B cell (primary cell): ENCODE results near the gene UTY. TPM values are rescaled to one million over a fixed set of nuclear protein-coding genes. Genes with fewer than 3 reads are reported as not detected.

Experiments
- ATAC-seq: fragments of 200-7000 bp; cut with Tn5 transposase; one replicate; pipeline ENCODE4 v1.10.0; 2021; ENCODE audit warnings: low read depth, mild to moderate bottlenecking, moderate number of reproducible peaks, moderate library complexity
- CTCF ChIA-PET: fragments of 350-600 bp; sonication (Branson Sonifier 250); formaldehyde crosslinking; loops from one replicate; lab custom pipeline; 2021; ENCODE audit warnings: antibody characterized with exemption, inconsistent platforms; lab: Charles Lee
- POLR2A ChIA-PET: fragments of 350-600 bp; sonication (Branson Sonifier 250); formaldehyde crosslinking; loops from one replicate; lab custom pipeline; 2021; ENCODE audit warnings: antibody characterized with exemption; lab: Charles Lee
- DNase-seq: peaks from one replicate; pipeline ENCODE4 v3.0.0; 2013
- H2AFZ ChIP-seq: 2 replicates; pipeline ENCODE4 v1.6.1; 2012; ENCODE audit warnings: mild to moderate bottlenecking, low read depth, low read length; ENCODE audit not compliant: insufficient read depth, poor library complexity, severe bottlenecking
- H3K27ac ChIP-seq, 2 donors: 1 replicate in 1 of 2; 2 replicates in 1 of 2; pipeline ENCODE4 v1.5.1; 2012 to 2013; ENCODE audit warnings: low read length in 2 of 2, mild to moderate bottlenecking in 2 of 2, moderate library complexity in 1 of 2
- H3K27me3 ChIP-seq, 4 experiments: fragments of 200-600 bp in 1 of 4; sonication (generic) in 1 of 4; replicated peaks in 1 of 4; 1 replicate in 2 of 4; 2 replicates in 2 of 4; pipeline versions ENCODE4 v1.6.1 to v1.7.0; 2013 to 2016; ENCODE audit warnings: low read length in 3 of 4, mild to moderate bottlenecking in 2 of 4, mixed read lengths in 1 of 4, moderate library complexity in 1 of 4; ENCODE audit not compliant: insufficient read depth in 4 of 4, control insufficient read depth in 3 of 4; ENCODE audit errors: control extremely low read depth in 1 of 4
- H3K36me3 ChIP-seq, 2 experiments: replicated peaks in 1 of 2; 1 replicate in 1 of 2; 2 replicates in 1 of 2; pipeline versions ENCODE4 v1.6.1 to v1.7.1; 2013; ENCODE audit warnings: low read length in 1 of 2; ENCODE audit not compliant: insufficient read depth in 2 of 2, control insufficient read depth in 1 of 2; ENCODE audit errors: control extremely low read depth in 1 of 2, extremely low read depth in 1 of 2
- H3K4me1 ChIP-seq, 2 donors: fragments of 200-600 bp in 1 of 2; sonication (generic) in 1 of 2; 1 replicate in 1 of 2; 2 replicates in 1 of 2; pipeline versions ENCODE4 v1.5.1 to v1.6.1; 2013 to 2017; ENCODE audit warnings: low read length in 2 of 2; ENCODE audit not compliant: control insufficient read depth in 2 of 2, insufficient read depth in 2 of 2
- H3K4me2 ChIP-seq: replicated peaks from 2 replicates; pipeline ENCODE3; 2012; ENCODE audit warnings: mild to moderate bottlenecking, low read depth, low read length; ENCODE audit not compliant: poor library complexity, severe bottlenecking
- H3K4me3 ChIP-seq, 5 experiments: fragments of 200-600 bp in 1 of 5; sonication (generic) in 1 of 5; 1 replicate in 3 of 5; 2 replicates in 2 of 5; pipeline versions ENCODE4 v1.5.1 to v1.7.0; 2011 to 2016; ENCODE audit warnings: low read length in 4 of 5, mild to moderate bottlenecking in 4 of 5, low read depth in 2 of 5, control low read depth in 1 of 5, moderate library complexity in 1 of 5; ENCODE audit not compliant: insufficient read depth in 1 of 5; ENCODE audit errors: control extremely low read depth in 1 of 5, extremely low read depth in 1 of 5
- H3K79me2 ChIP-seq: fragments of 200-600 bp; sonication (generic); one replicate; pipeline ENCODE4 v1.6.0; 2016; ENCODE audit warnings: low read length; ENCODE audit not compliant: control insufficient read depth, insufficient read depth
- H3K9ac ChIP-seq: fragments of 200-600 bp; sonication (generic); 2 replicates; pipeline ENCODE4 v1.6.1; 2017; ENCODE audit warnings: mild to moderate bottlenecking, low read length, moderate library complexity
- H3K9me3 ChIP-seq, 3 donors: one replicate each; pipeline versions ENCODE4 v1.6.1 to v1.7.1; 2013; ENCODE audit warnings: low read length in 2 of 3; ENCODE audit not compliant: control insufficient read depth in 2 of 3, insufficient read depth in 1 of 3; ENCODE audit errors: control extremely low read depth in 1 of 3
- H4K20me1 ChIP-seq: 2 replicates; pipeline ENCODE4 v1.6.0; 2012; ENCODE audit warnings: mild to moderate bottlenecking, low read length; ENCODE audit not compliant: insufficient read depth, control insufficient read depth, poor library complexity, severe bottlenecking
- H3K27ac Mint-ChIP-seq: one replicate; pipeline ENCODE4 v1.8.0; 2021; ENCODE audit warnings: mixed read lengths
- H3K27me3 Mint-ChIP-seq: one replicate; pipeline ENCODE4 v1.8.0; 2021; ENCODE audit warnings: mixed read lengths
- H3K4me1 Mint-ChIP-seq: one replicate; pipeline ENCODE4 v1.8.0; 2021; ENCODE audit warnings: mixed read lengths
- H3K4me3 Mint-ChIP-seq: one replicate; pipeline ENCODE4 v1.8.0; 2021; ENCODE audit warnings: mixed read lengths
- H3K9me3 Mint-ChIP-seq: one replicate; pipeline ENCODE4 v1.8.0; 2022; ENCODE audit warnings: mixed read lengths; ENCODE audit not compliant: insufficient read depth
- CTCF ChIP-seq: fragments of 200-600 bp; IDR thresholded peaks from one replicate; pipeline ENCODE4 v1.8.0; 2022; ENCODE audit warnings: antibody characterized with exemption, mild to moderate bottlenecking
- EZH2 ChIP-seq: IDR thresholded peaks from 2 replicates; pipeline ENCODE4 v1.6.1; 2012; ENCODE audit warnings: borderline replicate concordance, low read depth, mild to moderate bottlenecking, moderate library complexity, low read length; ENCODE audit not compliant: insufficient read depth, poor library complexity, severe bottlenecking
- WGBS: methylation state at CpG from one replicate; pipeline ENCODE4 v1.1.5; 2013; ENCODE audit warnings: missing lambda C conversion rate; ENCODE audit not compliant: insufficient coverage; 5-methylcytosine and 5-hydroxymethylcytosine counted together
- intact Hi-C: fragments of 100-400 bp; cut with micrococcal nuclease; formaldehyde crosslinking; loops from one replicate; pipeline ENCODE4 v1.10.0; 2022
- polyA plus RNA-seq: library from polyadenylated mRNA; depleted of rRNA; stranded (reverse); fragments of >200 nt; gene quantifications from 2 replicates; pipeline ENCODE4 v1.2.3, GENCODE V29; 2012
- total RNA-seq, 2 donors: library from RNA; stranded (reverse); fragments of 120-200 nt in 1 of 2; gene quantifications; 1 replicate in 1 of 2; 2 replicates in 1 of 2; pipeline versions ENCODE4 v1.2.3 to v1.2.4, GENCODE V29; 2013 to 2022

UTY gene
- total and polyA plus RNA-seq, 2 donors (not counting 1 experiment from before 2014, with no cell fraction given): 112 TPM; not detected in 1

DNA sequence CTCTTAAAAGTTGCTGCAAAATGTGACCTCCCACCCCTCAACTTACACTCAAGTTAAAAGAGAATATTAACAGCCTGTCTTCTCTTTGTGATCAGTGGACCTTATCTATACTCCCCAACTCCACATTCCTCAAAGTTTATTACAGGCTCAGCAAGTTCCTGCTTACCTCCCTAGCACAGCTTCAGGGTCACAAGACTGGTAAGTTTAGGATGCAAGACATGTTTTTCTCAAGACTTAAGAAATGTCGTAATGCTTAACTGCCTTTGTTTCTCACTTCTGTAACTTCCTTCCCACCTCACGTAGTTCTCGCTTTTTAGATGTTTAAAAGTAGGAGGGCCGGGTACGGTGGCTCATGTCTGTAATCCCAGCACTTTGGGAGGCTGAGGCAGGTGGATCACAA is 132.7 kb downstream of the UTY start:
- intact Hi-C loops: no loop called here
- Mint-ChIP-seq H3K27ac (no peak overlapping the region), H3K4me3 (no peak overlapping the region), H3K27me3 (no peaks in the 10 kb centered on the region), H3K9me3 (no peaks in the 10 kb centered on the region), H3K4me1 (peaks cover 13% of the 10 kb centered on the region)
- no peaks in the 10 kb centered on the region for H3K27me3 ChIP-seq
- no peak for DNase-seq
- H2AFZ ChIP-seq: no peak overlapping the region
- H3K4me2 ChIP-seq: no peak overlapping the region
- H4K20me1 ChIP-seq: no peaks in the 10 kb centered on the region
- peaks cover 0 to 41% of the 10 kb centered on the region in 2 experiments for H3K36me3 ChIP-seq
- ATAC-seq: no peak
- WGBS: no CpG with 5 or more reads among the region's 5 CpGs
- TF ChIP-seq CTCF: no peak
- no peak for TF ChIP-seq EZH2
- ChIA-PET CTCF (no interaction called here), POLR2A (no interaction called here)
- no peaks in the 10 kb centered on the region for H3K9me3 ChIP-seq
- no peak overlapping the region for H3K9ac ChIP-seq
- H3K4me1 ChIP-seq: no peaks in the 10 kb centered on the region
- no peak overlapping the region for H3K4me3 ChIP-seq
- H3K27ac ChIP-seq: no peak overlapping the region
- no peaks in the 10 kb centered on the region for H3K79me2 ChIP-seq

DNA sequence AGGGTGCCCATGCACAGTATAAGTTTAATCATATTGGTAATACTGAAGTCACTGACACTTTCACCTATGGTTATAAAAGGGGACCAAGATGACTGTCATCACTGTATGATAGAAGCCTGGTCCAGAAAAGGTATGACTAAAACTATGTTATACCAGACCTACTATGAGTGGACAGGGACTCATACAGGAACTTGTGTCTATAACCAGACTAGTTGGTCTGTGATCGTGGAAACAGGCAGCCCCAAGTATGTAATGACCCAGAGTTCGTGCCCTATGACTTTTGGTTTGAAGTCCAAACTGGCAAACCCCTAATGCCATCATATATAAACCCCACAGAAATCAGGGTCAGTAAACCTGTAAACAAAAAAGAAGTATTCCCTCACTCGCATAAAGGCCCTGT is 134.3 kb downstream of the UTY start:
- H3K27ac Mint-ChIP-seq: no peak overlapping the region
- CTCF ChIA-PET: no interaction called here
- H3K4me2 ChIP-seq: no peak overlapping the region

More for the DNA sequence above, 134.3 kb downstream of the UTY start:
- TF ChIP-seq EZH2: no peak
- TF ChIP-seq CTCF: no peak
- ATAC-seq (no peak), DNase-seq (no peak)
- no peaks in the 10 kb centered on the region for H3K79me2 ChIP-seq
- WGBS: no CpG with 5 or more reads among the region's 3 CpGs
- no peaks in the 10 kb centered on the region for H3K27me3 ChIP-seq
- intact Hi-C loops: no loop called here
- Mint-ChIP-seq H3K9me3 (no peaks in the 10 kb centered on the region), H3K27me3 (no peaks in the 10 kb centered on the region), H3K4me1 (peaks cover 8% of the 10 kb centered on the region), H3K4me3 (no peak overlapping the region)
- H3K4me3 ChIP-seq: no peak overlapping the region
- no peaks in the 10 kb centered on the region for H3K4me1 ChIP-seq
- peaks cover 0 to 30% of the 10 kb centered on the region in 2 experiments for H3K36me3 ChIP-seq
- H3K27ac ChIP-seq: no peak overlapping the region
- H3K9me3 ChIP-seq: no peaks in the 10 kb centered on the region
- no peak overlapping the region for H2AFZ ChIP-seq
- POLR2A ChIA-PET: no interaction called here
- no peak overlapping the region for H3K9ac ChIP-seq
- H4K20me1 ChIP-seq: no peaks in the 10 kb centered on the region
